A673 (cell line): ENCODE data around the gene OPN1SW. TPM values are rescaled to one million over a fixed set of nuclear protein-coding genes. Genes with fewer than 3 reads are reported as not detected.

Experiments used
- BruUV-seq: library from RNA; stranded (reverse); fragments of 400-500 nt; replicated peaks from 2 replicates; lab custom pipeline; 2021; lab: Mats Ljungman, UMichigan
- CTCF ChIA-PET: fragments of 300-600 bp; sonication (Branson Sonifier 250); formaldehyde crosslinking; loops from one replicate; lab custom pipeline; 2022; ENCODE audit warnings: antibody characterized with exemption; lab: Charles Lee
- POLR2A ChIA-PET: fragments of 300-600 bp; sonication (Branson Sonifier 250); formaldehyde crosslinking; loops from one replicate; lab custom pipeline; 2022; ENCODE audit warnings: antibody characterized with exemption; ENCODE audit not compliant: low non-redundant PET; lab: Charles Lee
- DNase-seq: peaks from one replicate; pipeline ENCODE4 v3.0.0-alpha.2; 2015; ENCODE audit warnings: low spot score
- H3K27ac ChIP-seq: fragments of 200-600 bp; sonication (generic); 2 replicates; pipeline ENCODE4 v1.5.1; 2016; ENCODE audit warnings: mixed run types, low read depth, mild to moderate bottlenecking, mixed read lengths, antibody characterized with exemption, low read length; ENCODE audit not compliant: poor library complexity, severe bottlenecking
- H3K27me3 ChIP-seq: fragments of 200-600 bp; sonication (generic); replicated peaks from 2 replicates; pipeline ENCODE4 v1.6.1; 2017; ENCODE audit warnings: mixed run types, low read depth, mild to moderate bottlenecking, mixed read lengths, antibody characterized with exemption, low read length; ENCODE audit not compliant: insufficient read depth, poor library complexity
- H3K36me3 ChIP-seq: fragments of 200-600 bp; sonication (generic); 2 replicates; pipeline ENCODE4 v1.6.1; 2016; ENCODE audit warnings: mixed run types, mild to moderate bottlenecking, mixed read lengths, antibody characterized with exemption, low read length; ENCODE audit not compliant: insufficient read depth, poor library complexity, severe bottlenecking
- H3K4me1 ChIP-seq: fragments of 200-600 bp; sonication (generic); 2 replicates; pipeline ENCODE4 v1.6.1; 2017; ENCODE audit warnings: mixed run types, mild to moderate bottlenecking, mixed read lengths, antibody characterized with exemption, low read length; ENCODE audit not compliant: insufficient read depth, poor library complexity, severe bottlenecking
- H3K4me3 ChIP-seq: fragments of 200-600 bp; sonication (generic); 2 replicates; pipeline ENCODE4 v1.5.1; 2016; ENCODE audit warnings: low read depth, mixed run types, mild to moderate bottlenecking, mixed read lengths, low read length; ENCODE audit not compliant: poor library complexity, severe bottlenecking
- H3K9me3 ChIP-seq: fragments of 200-600 bp; sonication (generic); 2 replicates; pipeline ENCODE4 v1.6.1; 2016; ENCODE audit warnings: mixed run types, low read depth, mild to moderate bottlenecking, mixed read lengths, antibody characterized with exemption, low read length; ENCODE audit not compliant: poor library complexity, severe bottlenecking
- CTCF ChIP-seq: fragments of 300-800, 200-600 bp; sonication (generic); conservative IDR thresholded peaks from 2 replicates; pipeline ENCODE4 v1.5.1; 2017; ENCODE audit warnings: low read depth, mild to moderate bottlenecking, antibody characterized with exemption, low read length, moderate library complexity, mixed read lengths
- EZH2 ChIP-seq: fragments of 200-600 bp; sonication (generic); IDR thresholded peaks from 2 replicates; pipeline ENCODE4 v1.6.1; 2017; ENCODE audit warnings: borderline replicate concordance, low read depth, mild to moderate bottlenecking, mixed read lengths, antibody characterized with exemption, low read length; ENCODE audit not compliant: poor library complexity, severe bottlenecking
- intact Hi-C: fragments of 100-400 bp; cut with micrococcal nuclease; formaldehyde crosslinking; loops from one replicate; pipeline ENCODE4 v1.10.0; 2022; ENCODE audit not compliant: unreplicated experiment
- total RNA-seq: library from RNA; stranded (reverse); gene quantifications from 2 replicates; pipeline ENCODE4 v1.2.3, GENCODE V29; 2021

The OPN1SW gene
- total RNA-seq, 1 experiment from 2014 or later, result not detected

- H3K4me3 ChIP-seq, result no peak overlapping the region
- no TSS peak for BruUV-seq
- ChIA-PET CTCF (no interaction called here), POLR2A (no interaction called here)
- H3K4me1 ChIP-seq, result peaks cover 28% of the 10 kb centered on the region
- DNase-seq, result no peak
- TF ChIP-seq EZH2 (no peak), CTCF (no peak)
- no peaks in the 10 kb centered on the region for H3K9me3 ChIP-seq
- H3K27me3 ChIP-seq, result no peaks in the 10 kb centered on the region
- H3K36me3 ChIP-seq, result peaks cover 58% of the 10 kb centered on the region
- H3K27ac ChIP-seq, result no peak overlapping the region
- intact Hi-C loops, result no loop called here
These were observed 16.4 kb downstream of the OPN1SW start for GRCh38 chr7:128759242-128759641.

DNA sequence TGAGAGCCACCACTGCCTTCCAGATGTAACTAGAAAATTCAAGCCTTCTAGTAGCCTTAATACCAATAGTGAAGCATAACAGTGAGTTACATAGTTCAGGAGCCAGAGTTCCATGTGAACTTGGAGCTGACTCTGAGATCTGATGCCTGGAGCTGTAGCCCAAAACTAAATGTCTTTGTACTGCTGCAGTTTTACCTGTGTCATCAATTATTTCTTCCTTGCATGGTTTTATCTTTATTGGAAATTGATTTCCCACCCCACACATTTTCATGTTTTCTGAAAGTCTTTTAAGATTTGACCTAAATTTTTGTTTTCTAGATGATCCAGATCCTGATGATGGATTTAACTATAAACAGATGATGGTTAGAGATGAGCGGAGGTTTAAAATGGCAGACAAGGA, 17.0 kb downstream of the OPN1SW start:
- ChIA-PET POLR2A (no interaction called here), CTCF (no interaction called here)
- intact Hi-C loops, result no loop called here
- peaks cover 61% of the 10 kb centered on the region for H3K36me3 ChIP-seq
- no TSS peak for BruUV-seq
- H3K9me3 ChIP-seq, result no peaks in the 10 kb centered on the region
- H3K4me1 ChIP-seq, result peaks cover 29% of the 10 kb centered on the region
- H3K27ac ChIP-seq, result no peak overlapping the region
- H3K4me3 ChIP-seq, result no peak overlapping the region
- TF ChIP-seq CTCF (no peak), EZH2 (no peak)
- no peak for DNase-seq
- H3K27me3 ChIP-seq, result no peaks in the 10 kb centered on the region

DNA sequence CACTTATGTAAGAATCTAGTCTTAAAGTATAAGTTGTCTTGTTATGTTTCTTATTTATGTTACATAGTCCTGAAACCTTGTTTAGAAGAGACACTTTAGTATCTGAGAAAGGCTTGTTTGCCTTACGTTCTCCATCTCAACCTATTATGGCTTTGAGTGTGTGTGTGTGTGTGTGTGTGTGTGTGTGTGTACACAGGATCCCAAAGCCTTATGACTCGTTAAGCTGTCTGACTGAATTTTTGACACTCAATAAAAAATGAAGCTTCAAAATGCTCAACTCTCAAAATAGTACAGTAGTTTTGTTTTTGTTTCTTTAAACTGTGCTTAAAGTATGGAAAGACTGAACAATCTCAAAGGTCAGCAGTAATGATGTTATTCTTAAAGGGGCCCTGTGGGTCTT, 18.4 kb downstream of the OPN1SW start:
- Histone ChIP-seq H3K27me3 (no peaks in the 10 kb centered on the region), H3K36me3 (peaks cover 62% of the 10 kb centered on the region), H3K4me1 (peaks cover 29% of the 10 kb centered on the region), H3K4me3 (no peak overlapping the region), H3K27ac (no peak overlapping the region), H3K9me3 (no peaks in the 10 kb centered on the region)
- DNase-seq, result no peak
- no TSS peak for BruUV-seq
- ChIA-PET CTCF (no interaction called here), POLR2A (no interaction called here)
- intact Hi-C loops, result no loop called here
- TF ChIP-seq CTCF (no peak), EZH2 (no peak)
